HEK293 (cell line): ENCODE results near the gene PRKG2.

Source experiments
- TCF7L2 ChIP-seq: IDR thresholded peaks from 2 replicates; pipeline ENCODE4 v1.6.1; 2011; ENCODE audit warnings: low read depth, mild to moderate bottlenecking, inconsistent platforms, low read length, moderate library complexity, borderline replicate concordance
- ZBTB49 ChIP-seq: fragments of 450-650 bp; formaldehyde crosslinking; IDR thresholded peaks from 2 replicates; pipeline ENCODE4 v1.5.1; 2016; ENCODE audit warnings: missing biosample characterization, missing genetic modification characterization, low read depth
- ZBTB8A ChIP-seq: fragments of 450-650 bp; formaldehyde crosslinking; IDR thresholded peaks from 2 replicates; pipeline ENCODE4 v1.5.1; 2016; ENCODE audit warnings: missing biosample characterization, missing genetic modification characterization
- ZNF707 ChIP-seq: fragments of 450-650 bp; formaldehyde crosslinking; IDR thresholded peaks from 2 replicates; pipeline ENCODE4 v1.5.1; 2016; ENCODE audit warnings: missing biosample characterization, missing genetic modification characterization
- ZNF843 ChIP-seq: fragments of 450-650 bp; formaldehyde crosslinking; IDR thresholded peaks from 2 replicates; pipeline ENCODE4 v1.5.1; 2016; ENCODE audit warnings: missing biosample characterization, missing genetic modification characterization
- ZSCAN30 ChIP-seq: fragments of 450-650 bp; IDR thresholded peaks from 2 replicates; pipeline ENCODE4 v1.5.1; 2018; ENCODE audit warnings: missing biosample characterization, mild to moderate bottlenecking, missing genetic modification characterization, moderate library complexity
- TF ChIP-seq, protein P1 (sequence below): fragments of 450-650 bp; formaldehyde crosslinking; IDR thresholded peaks from 2 replicates; pipeline ENCODE4 v1.5.1; 2016; ENCODE audit warnings: missing biosample characterization, missing genetic modification characterization

DNA sequence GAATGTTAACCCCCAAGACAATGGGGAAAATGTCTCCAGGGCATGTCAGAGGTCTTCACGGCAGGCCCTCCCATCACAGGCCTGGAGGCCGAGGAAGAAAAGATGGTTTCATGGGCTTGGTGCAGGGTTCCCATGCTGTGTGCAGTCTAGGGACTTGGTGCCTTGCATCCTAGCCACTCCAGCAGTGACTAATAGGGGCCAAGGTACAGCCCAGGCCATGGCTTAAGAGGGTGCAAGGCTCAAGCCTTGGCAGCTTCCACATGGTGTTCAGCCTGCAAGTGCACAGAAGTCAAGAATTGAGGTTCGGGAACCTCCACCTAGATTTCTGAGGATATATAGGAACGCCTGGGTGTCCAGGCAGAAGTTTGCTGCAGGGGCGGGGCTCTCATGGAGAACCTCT is 133.9 kb downstream of the PRKG2 start:
- TF ChIP-seq ZNF843 (no peak), TCF7L2 (no peak), ZBTB49 (tag by site-specific recombination) (no peak), ZSCAN30 (tag by site-specific recombination) (no peak), ZBTB8A (tag by site-specific recombination) (no peak), ZNF707 (no peak)
- TF ChIP-seq, protein P1, sequence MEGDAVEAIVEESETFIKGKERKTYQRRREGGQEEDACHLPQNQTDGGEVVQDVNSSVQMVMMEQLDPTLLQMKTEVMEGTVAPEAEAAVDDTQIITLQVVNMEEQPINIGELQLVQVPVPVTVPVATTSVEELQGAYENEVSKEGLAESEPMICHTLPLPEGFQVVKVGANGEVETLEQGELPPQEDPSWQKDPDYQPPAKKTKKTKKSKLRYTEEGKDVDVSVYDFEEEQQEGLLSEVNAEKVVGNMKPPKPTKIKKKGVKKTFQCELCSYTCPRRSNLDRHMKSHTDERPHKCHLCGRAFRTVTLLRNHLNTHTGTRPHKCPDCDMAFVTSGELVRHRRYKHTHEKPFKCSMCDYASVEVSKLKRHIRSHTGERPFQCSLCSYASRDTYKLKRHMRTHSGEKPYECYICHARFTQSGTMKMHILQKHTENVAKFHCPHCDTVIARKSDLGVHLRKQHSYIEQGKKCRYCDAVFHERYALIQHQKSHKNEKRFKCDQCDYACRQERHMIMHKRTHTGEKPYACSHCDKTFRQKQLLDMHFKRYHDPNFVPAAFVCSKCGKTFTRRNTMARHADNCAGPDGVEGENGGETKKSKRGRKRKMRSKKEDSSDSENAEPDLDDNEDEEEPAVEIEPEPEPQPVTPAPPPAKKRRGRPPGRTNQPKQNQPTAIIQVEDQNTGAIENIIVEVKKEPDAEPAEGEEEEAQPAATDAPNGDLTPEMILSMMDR (tag by site-specific recombination) = no peak
